ENCODE measurements around the gene ARHGAP5.

- no peak for TF ChIP-seq EZH2phosphoT487 (IDR thresholded peaks at IDR 0.05; ENCODE audit: low read length)
- peak; percentile 34 for TF ChIP-seq CTCF (IDR thresholded peaks at IDR 0.05; ENCODE audit: low read length)
Observed at GRCh38 chr14:32205984-32206383, 128.9 kb downstream of the ARHGAP5 start.
